Measurements from ENCODE around the gene ZNF219. TPM values are rescaled to one million over a fixed set of nuclear protein-coding genes. Genes with fewer than 3 reads are reported as not detected.

Gene ZNF219
- total and polyA plus RNA-seq, 2 of the 13 experiments (the other 11 are each of a cell fraction or from before 2014, with no cell fraction given): 34.5 to 36.6 TPM

GRCh38 chr14:21068521-21069387 is 29.7 kb downstream of the ZNF219 start (continued):
- no peak for TF ChIP-seq SMAD9 (CRISPR knock-in tag; IDR thresholded peaks at IDR 0.05)
- no peak; the same call in 1 of the 2 replicates for TF ChIP-seq ZFP82 (CRISPR knock-in tag; IDR thresholded peaks at IDR 0.05; ENCODE audit: borderline replicate concordance)
- no peak for TF ChIP-seq EHMT2 (IDR thresholded peaks at IDR 0.05; ENCODE audit: borderline replicate concordance, low read depth, low read length)
- no peak; the same call in 1 of the 2 replicates for TF ChIP-seq KDM4B (CRISPR knock-in tag; IDR thresholded peaks at IDR 0.05)
- TF ChIP-seq AFF4 (CRISPR knock-in tag; IDR thresholded peaks at IDR 0.05): no peak
- TF ChIP-seq ZBTB21 (CRISPR knock-in tag; IDR thresholded peaks at IDR 0.05): no peak
- no peak for TF ChIP-seq ZNF703 (CRISPR knock-in tag; IDR thresholded peaks at IDR 0.05; ENCODE audit: borderline replicate concordance)
- no peak for TF ChIP-seq KLF9 (CRISPR knock-in tag; IDR thresholded peaks at IDR 0.05; ENCODE audit: low read depth)
- no peak for TF ChIP-seq ZHX1 (CRISPR knock-in tag; IDR thresholded peaks at IDR 0.05; ENCODE audit: low read depth)
- no peak for TF ChIP-seq SMYD3 (CRISPR knock-in tag; IDR thresholded peaks at IDR 0.05)
- TF ChIP-seq ZNF781 (CRISPR knock-in tag; IDR thresholded peaks at IDR 0.05; ENCODE audit: borderline replicate concordance, not compliant biosample characterization): peak; percentile 50
- no peak for TF ChIP-seq ZNF704 (CRISPR knock-in tag; IDR thresholded peaks at IDR 0.05; ENCODE audit: borderline replicate concordance)
- no peak for TF ChIP-seq NONO (IDR thresholded peaks at IDR 0.05)
- no peak; the same call in 1 of the 2 replicates for TF ChIP-seq NONO (CRISPR knock-in tag; conservative IDR thresholded peaks at IDR 0.05)
- TF ChIP-seq STAG1 (CRISPR knock-in tag; IDR thresholded peaks at IDR 0.05): peak; percentile 84
- no peak for TF ChIP-seq CSRNP2 (CRISPR knock-in tag; conservative IDR thresholded peaks at IDR 0.05; ENCODE audit: low read depth)
- TF ChIP-seq HOXA9 (CRISPR knock-in tag; IDR thresholded peaks at IDR 0.05; ENCODE audit: borderline replicate concordance): no peak
- TF ChIP-seq ZSCAN31 (CRISPR knock-in tag; IDR thresholded peaks at IDR 0.05; ENCODE audit: low read depth): no peak; the same call in 1 of the 2 replicates

Measured in HepG2 (cell line).